ENCODE measurements around the gene RABL3. TPM values are rescaled to one million over a fixed set of nuclear protein-coding genes. Genes with fewer than 3 reads are reported as not detected.

Gene RABL3
- total and polyA plus RNA-seq, 2 of the 4 experiments (the other 2 are of a cell fraction) = 5.3 to 17.0 TPM

DNA sequence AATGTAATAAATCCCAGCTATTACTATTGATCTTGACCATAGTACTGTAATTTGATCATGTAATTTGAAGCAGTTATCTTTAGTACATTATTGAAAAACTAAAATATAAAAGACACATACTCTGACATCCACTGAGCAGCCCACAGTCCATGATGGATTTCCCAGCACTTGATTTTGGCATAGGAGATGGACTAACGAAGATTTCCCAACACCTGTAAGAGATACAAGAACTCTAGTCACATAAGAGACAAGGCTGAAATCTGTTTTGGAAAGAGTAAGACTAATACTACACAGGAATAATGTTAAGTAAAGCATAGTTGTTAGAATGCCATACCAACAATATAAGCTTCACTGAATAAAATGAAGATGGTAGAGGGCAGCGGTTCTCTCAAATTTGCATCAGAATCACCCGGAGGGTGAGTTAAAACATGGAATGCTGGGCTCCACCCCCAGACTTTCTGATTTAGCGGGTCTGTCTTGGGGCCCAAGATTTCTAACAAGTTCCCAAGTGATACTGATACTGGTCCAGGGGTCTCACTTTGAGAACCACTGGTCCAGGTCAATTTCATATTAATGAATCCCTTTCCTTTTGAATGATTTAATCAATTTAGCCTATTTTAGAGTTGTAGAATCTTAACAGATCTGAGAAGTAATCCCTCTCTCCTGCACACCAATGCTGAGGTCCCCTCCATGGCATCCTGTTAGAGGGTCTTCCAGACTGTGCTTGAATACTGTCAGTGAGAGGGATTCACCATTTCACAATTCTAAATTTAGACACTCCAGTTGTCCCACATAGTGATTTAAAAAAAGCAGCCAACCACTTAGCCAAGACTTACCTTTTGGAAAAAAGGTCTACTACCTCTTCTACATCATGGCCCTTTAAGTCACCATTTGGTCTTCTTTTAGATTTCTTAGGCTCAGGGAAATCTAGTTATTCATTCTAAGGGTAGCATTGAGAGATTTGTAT lies 11.5 kb downstream of the RABL3 start:
- Histone ChIP-seq H3K18ac (ENCODE audit: low read depth, low read length) (no peak overlapping the region), H2AFZ (replicated peaks; ENCODE audit: low read length, poor library complexity) (no peak overlapping the region), H3K56ac (ENCODE audit: extremely low read depth, insufficient read depth, low read length) (no peak overlapping the region), H2BK20ac (ENCODE audit: low read depth, low read length) (no peak overlapping the region), H3K9me3 (ENCODE audit: control insufficient read depth, insufficient read depth, low read length) (no peaks in the 10 kb centered on the region), H3K4ac (ENCODE audit: low read depth, low read length) (no peak overlapping the region), H2AK9ac (replicated peaks; ENCODE audit: low read depth, low read length, poor library complexity) (no peak overlapping the region), H3K23ac (ENCODE audit: low read depth, low read length) (no peak overlapping the region), H3K4me2 (ENCODE audit: low read depth, low read length) (no peak overlapping the region), H2BK120ac (ENCODE audit: low read depth, low read length) (no peak overlapping the region), H4K20me1 (ENCODE audit: insufficient read depth, low read length) (no peaks in the 10 kb centered on the region), H2BK15ac (ENCODE audit: low read depth, low read length) (no peak overlapping the region), H3K27ac (ENCODE audit: insufficient read depth, low read length) (no peak overlapping the region), H3K4me3 (ENCODE audit: insufficient read depth, low read depth, low read length) (no peak overlapping the region), H3K4me1 (ENCODE audit: control insufficient read depth, insufficient read depth, low read length) (peaks cover 1% of the 10 kb centered on the region; the same call in 1 of the 2 replicates), H4K91ac (ENCODE audit: insufficient read depth, low read depth, low read length) (no peak overlapping the region), H2AK5ac (ENCODE audit: low read depth, low read length) (no peak overlapping the region), H2BK5ac (ENCODE audit: low read depth, low read length, poor library complexity, severe bottlenecking) (no peak overlapping the region), H3K9ac (ENCODE audit: low read depth, low read length) (no peak overlapping the region), H3K79me1 (ENCODE audit: low read depth in 1 of 2, low read length in 2 of 2) (peaks cover 0 to 11% of the 10 kb centered on the region in 2 experiments; a peak in 3 of 4 replicates), H3K14ac (replicated peaks; ENCODE audit: low read depth, low read length) (no peak overlapping the region), H4K5ac (ENCODE audit: low read depth, low read length) (no peak overlapping the region), H3K27me3 (ENCODE audit: control insufficient read depth, insufficient read depth, low read length) (no peaks in the 10 kb centered on the region), H3K9me1 (ENCODE audit: insufficient read depth, low read length) (no peaks in the 10 kb centered on the region), H4K8ac (ENCODE audit: low read depth in 2 of 2, low read length in 2 of 2) (no peak overlapping the region), H3K36me3 (ENCODE audit: control insufficient read depth, insufficient read depth, low read length) (no peaks in the 10 kb centered on the region)
- no CpG with 5 or more reads among the region's 4 CpGs for WGBS, 2 experiments (ENCODE audit: extremely low coverage in 2 of 2, insufficient read length in 1 of 2)
- BruUV-seq (replicated peaks) = no TSS peak
- DNase-seq (no peak), ATAC-seq (ENCODE audit: low read depth) (no peak)
- dilution Hi-C loops (cut with HindIII; ENCODE audit: low sequenced_read_pairs, unreplicated experiment) (no loop called here), intact Hi-C loops (cut with micrococcal nuclease) (no loop called here), in situ Hi-C loops (cut with MboI; ENCODE audit: low sequenced_read_pairs) (no loop called here)
- CTCF ChIA-PET = no interaction called here
- POLR2A ChIA-PET (ENCODE audit: unreplicated experiment) = no interaction called here
- TF ChIP-seq, protein P1, sequence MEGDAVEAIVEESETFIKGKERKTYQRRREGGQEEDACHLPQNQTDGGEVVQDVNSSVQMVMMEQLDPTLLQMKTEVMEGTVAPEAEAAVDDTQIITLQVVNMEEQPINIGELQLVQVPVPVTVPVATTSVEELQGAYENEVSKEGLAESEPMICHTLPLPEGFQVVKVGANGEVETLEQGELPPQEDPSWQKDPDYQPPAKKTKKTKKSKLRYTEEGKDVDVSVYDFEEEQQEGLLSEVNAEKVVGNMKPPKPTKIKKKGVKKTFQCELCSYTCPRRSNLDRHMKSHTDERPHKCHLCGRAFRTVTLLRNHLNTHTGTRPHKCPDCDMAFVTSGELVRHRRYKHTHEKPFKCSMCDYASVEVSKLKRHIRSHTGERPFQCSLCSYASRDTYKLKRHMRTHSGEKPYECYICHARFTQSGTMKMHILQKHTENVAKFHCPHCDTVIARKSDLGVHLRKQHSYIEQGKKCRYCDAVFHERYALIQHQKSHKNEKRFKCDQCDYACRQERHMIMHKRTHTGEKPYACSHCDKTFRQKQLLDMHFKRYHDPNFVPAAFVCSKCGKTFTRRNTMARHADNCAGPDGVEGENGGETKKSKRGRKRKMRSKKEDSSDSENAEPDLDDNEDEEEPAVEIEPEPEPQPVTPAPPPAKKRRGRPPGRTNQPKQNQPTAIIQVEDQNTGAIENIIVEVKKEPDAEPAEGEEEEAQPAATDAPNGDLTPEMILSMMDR (conservative IDR thresholded peaks at IDR 0.05; ENCODE audit: low read depth, low read length) = no peak
- TF ChIP-seq MAFK (IDR thresholded peaks at IDR 0.05; ENCODE audit: low read depth, low read length) (no peak), FOS (IDR thresholded peaks at IDR 0.05; ENCODE audit: low read depth, low read length) (no peak), RAD21 (IDR thresholded peaks at IDR 0.05; ENCODE audit: low read length) (no peak), RFX5 (IDR thresholded peaks at IDR 0.05; ENCODE audit: low read depth, low read length) (no peak), MXI1 (IDR thresholded peaks at IDR 0.05; ENCODE audit: borderline replicate concordance, low read depth, low read length) (no peak), MAZ (IDR thresholded peaks at IDR 0.05; ENCODE audit: borderline replicate concordance, low read depth, low read length) (no peak), BHLHE40 (IDR thresholded peaks at IDR 0.05; ENCODE audit: low read depth, low read length) (no peak), CEBPB (IDR thresholded peaks at IDR 0.05; ENCODE audit: low read depth, low read length) (no peak), CHD1 (IDR thresholded peaks at IDR 0.05; ENCODE audit: low read depth, low read length) (no peak), RCOR1 (IDR thresholded peaks at IDR 0.05; ENCODE audit: insufficient replicate concordance, low read length) (no peak), SMC3 (IDR thresholded peaks at IDR 0.05; ENCODE audit: low read depth, low read length) (no peak), POLR2A (IDR thresholded peaks at IDR 0.05; ENCODE audit: low read depth, low read length) (no peak), NFE2L2 (IDR thresholded peaks at IDR 0.05; ENCODE audit: low read depth, low read length) (no peak)
- TF ChIP-seq, protein P2, sequence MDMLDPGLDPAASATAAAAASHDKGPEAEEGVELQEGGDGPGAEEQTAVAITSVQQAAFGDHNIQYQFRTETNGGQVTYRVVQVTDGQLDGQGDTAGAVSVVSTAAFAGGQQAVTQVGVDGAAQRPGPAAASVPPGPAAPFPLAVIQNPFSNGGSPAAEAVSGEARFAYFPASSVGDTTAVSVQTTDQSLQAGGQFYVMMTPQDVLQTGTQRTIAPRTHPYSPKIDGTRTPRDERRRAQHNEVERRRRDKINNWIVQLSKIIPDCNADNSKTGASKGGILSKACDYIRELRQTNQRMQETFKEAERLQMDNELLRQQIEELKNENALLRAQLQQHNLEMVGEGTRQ (IDR thresholded peaks at IDR 0.05; ENCODE audit: low read depth, low read length) = no peak
